Sigmoid colon (tissue), 4 donors: ENCODE measurements around the gene DIP2C.

Experiments
- POLR2A ChIP-seq, 2 donors: fragments of 450-650 bp; IDR thresholded peaks; one replicate each; pipeline ENCODE4 v1.6.1; 2016; ENCODE audit warnings: antibody characterized with exemption in 2 of 2, mild to moderate bottlenecking in 2 of 2, moderate library complexity in 2 of 2
- POLR2AphosphoS5 ChIP-seq, 4 donors: sonication (generic); formaldehyde crosslinking; IDR thresholded peaks; one replicate each; pipeline ENCODE4 v1.6.1; 2017; ENCODE audit warnings: antibody characterized with exemption in 4 of 4
- TF ChIP-seq, protein P1 (sequence below), 4 experiments: fragments of 450-650 bp in 3 of 4; fragments of 200-600 bp in 1 of 4; IDR thresholded peaks; one replicate each; pipeline ENCODE4 v1.5.1; 2016 to 2019; ENCODE audit warnings: antibody characterized with exemption in 4 of 4, mild to moderate bottlenecking in 3 of 4, moderate library complexity in 2 of 4

DNA sequence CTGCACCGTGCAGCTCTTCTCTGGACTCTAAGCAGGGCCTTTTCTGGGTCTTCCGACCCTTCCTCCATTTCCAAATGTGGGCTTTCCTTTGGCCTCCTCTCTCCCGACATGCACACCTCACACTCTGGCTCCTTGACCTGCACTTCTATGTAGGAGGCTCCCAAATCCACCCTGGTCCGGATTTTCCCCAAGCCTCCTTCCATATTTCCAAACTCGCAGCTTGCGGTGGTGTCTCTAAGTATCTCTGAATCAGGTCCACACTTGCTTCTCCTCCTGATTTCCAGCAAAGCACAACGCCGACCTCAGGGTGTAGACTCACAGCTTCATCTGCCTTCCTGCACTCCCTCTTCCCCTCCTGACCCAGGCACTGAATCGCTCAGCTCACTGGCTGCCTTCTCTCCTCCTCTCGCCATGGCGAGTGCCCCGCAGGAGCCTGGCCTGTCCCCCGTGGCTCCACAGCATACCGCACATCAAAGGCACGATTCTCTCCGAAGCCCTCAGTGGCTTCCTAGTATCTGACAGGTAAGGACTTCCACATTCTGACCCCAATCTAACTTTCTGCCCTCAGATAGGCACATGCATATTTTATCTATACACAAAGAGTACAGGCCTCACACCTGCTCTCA, 27.8 kb downstream of the DIP2C start:
- TF ChIP-seq, protein P1, sequence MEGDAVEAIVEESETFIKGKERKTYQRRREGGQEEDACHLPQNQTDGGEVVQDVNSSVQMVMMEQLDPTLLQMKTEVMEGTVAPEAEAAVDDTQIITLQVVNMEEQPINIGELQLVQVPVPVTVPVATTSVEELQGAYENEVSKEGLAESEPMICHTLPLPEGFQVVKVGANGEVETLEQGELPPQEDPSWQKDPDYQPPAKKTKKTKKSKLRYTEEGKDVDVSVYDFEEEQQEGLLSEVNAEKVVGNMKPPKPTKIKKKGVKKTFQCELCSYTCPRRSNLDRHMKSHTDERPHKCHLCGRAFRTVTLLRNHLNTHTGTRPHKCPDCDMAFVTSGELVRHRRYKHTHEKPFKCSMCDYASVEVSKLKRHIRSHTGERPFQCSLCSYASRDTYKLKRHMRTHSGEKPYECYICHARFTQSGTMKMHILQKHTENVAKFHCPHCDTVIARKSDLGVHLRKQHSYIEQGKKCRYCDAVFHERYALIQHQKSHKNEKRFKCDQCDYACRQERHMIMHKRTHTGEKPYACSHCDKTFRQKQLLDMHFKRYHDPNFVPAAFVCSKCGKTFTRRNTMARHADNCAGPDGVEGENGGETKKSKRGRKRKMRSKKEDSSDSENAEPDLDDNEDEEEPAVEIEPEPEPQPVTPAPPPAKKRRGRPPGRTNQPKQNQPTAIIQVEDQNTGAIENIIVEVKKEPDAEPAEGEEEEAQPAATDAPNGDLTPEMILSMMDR (IDR thresholded peaks at IDR 0.05) = no peak
- no peak for TF ChIP-seq POLR2A (IDR thresholded peaks at IDR 0.05)
- TF ChIP-seq POLR2AphosphoS5 (IDR thresholded peaks at IDR 0.05) = no peak
